K562 (cell line): Measurements from ENCODE around the gene SLC6A4. TPM values are rescaled to one million over a fixed set of nuclear protein-coding genes. Genes with fewer than 3 reads are reported as not detected.
"Not testable (repeated sequence)": the region's sequence is repeated elsewhere in the genome, so short reads cannot be mapped to it uniquely, and the experiment has no call there.

Experiments used
- ATAC-seq: fragments of 200-7000 bp; cut with Tn5 transposase; 3 replicates; pipeline ENCODE4 v1.9.1; 2020; ENCODE audit warnings: moderate library complexity
- BruUV-seq: library from RNA; stranded (reverse); fragments of 400-500 nt; replicated peaks from 2 replicates; lab custom pipeline; 2021; lab: Mats Ljungman, UMichigan
- CTCF ChIA-PET: fragments of 300-600 bp; formaldehyde crosslinking; extraction: SDS; loops from one replicate; lab custom pipeline; 2021; ENCODE audit warnings: low intra/inter-chr PET ratio; lab: Yijun Ruan, JAX
- POLR2A ChIA-PET: fragments of 300-600, 350-650 bp; sonication (Branson Sonifier 250); formaldehyde crosslinking; extraction: SDS; loops from one replicate; lab custom pipeline; 2021; ENCODE audit warnings: antibody characterized with exemption, inconsistent platforms; lab: Yijun Ruan, JAX
- DNase-seq, 4 experiments: peaks; one replicate each; pipeline versions ENCODE4 v3.0.0 to v3.0.0-alpha.2; 2011 to 2018; ENCODE audit warnings: low spot score in 3 of 4, mixed read lengths in 3 of 4; ENCODE audit errors: extremely low read depth in 1 of 4
- FAIRE-seq: peaks from 2 replicates; lab custom pipeline; 2011; peaks lifted over from hg19 to GRCh38; lab: Jason Lieb, UNC
- H2AFZ ChIP-seq: 2 replicates; pipeline ENCODE4 v1.6.0; 2011; ENCODE audit warnings: low read depth, low read length, control low read depth, inconsistent platforms
- H3K27ac ChIP-seq: fragments of 200-600 bp; 3 replicates; pipeline ENCODE4 v1.8.0; 2011; ENCODE audit warnings: low read depth, mild to moderate bottlenecking, control low read depth, inconsistent platforms, low read length, moderate library complexity, mixed read lengths; ENCODE audit errors: extremely low read depth
- H3K27me3 ChIP-seq, 2 experiments: fragments of 300-600 bp in 1 of 2; 2 replicates in 1 of 2; 3 replicates in 1 of 2; pipeline versions ENCODE4 v1.6.0 to v1.8.0; 2011; ENCODE audit warnings: inconsistent platforms in 2 of 2, low read length in 2 of 2, mild to moderate bottlenecking in 1 of 2, mixed read lengths in 1 of 2, moderate library complexity in 1 of 2; ENCODE audit not compliant: control insufficient read depth in 2 of 2, insufficient read depth in 2 of 2
- H3K36me3 ChIP-seq: fragments of 300-600 bp; 3 replicates; pipeline ENCODE4 v1.8.0; 2011; ENCODE audit warnings: mild to moderate bottlenecking, low read length, inconsistent platforms; ENCODE audit not compliant: control insufficient read depth, insufficient read depth
- H3K4me1 ChIP-seq, 2 experiments: fragments of 200-600 bp in 1 of 2; replicated peaks in 1 of 2; 2 replicates in 1 of 2; 3 replicates in 1 of 2; pipeline versions ENCODE4 v1.5.1 to v1.8.0; 2011; ENCODE audit warnings: inconsistent platforms in 2 of 2, low read length in 2 of 2, mild to moderate bottlenecking in 1 of 2, mixed read lengths in 1 of 2, moderate library complexity in 1 of 2; ENCODE audit not compliant: control insufficient read depth in 2 of 2, insufficient read depth in 2 of 2
- H3K4me2 ChIP-seq: 2 replicates; pipeline ENCODE4 v1.6.1; 2011; ENCODE audit warnings: low read length, control low read depth, inconsistent platforms, mixed read lengths; ENCODE audit not compliant: insufficient read depth
- H3K4me3 ChIP-seq: fragments of 200-600 bp; sonication (generic), shearing (Covaris generic); 2 replicates; pipeline ENCODE4 v1.5.1; 2016; ENCODE audit warnings: control low read depth, inconsistent platforms
- H3K79me2 ChIP-seq: fragments of 200-600 bp; 3 replicates; pipeline ENCODE4 v1.8.0; 2011; ENCODE audit warnings: low read length, inconsistent platforms; ENCODE audit not compliant: control insufficient read depth, insufficient read depth
- H3K9ac ChIP-seq, 2 experiments: 2 replicates each; pipeline versions ENCODE4 v1.6.0 to v1.6.1; 2011; ENCODE audit warnings: low read depth in 2 of 2, low read length in 2 of 2, control low read depth in 1 of 2, inconsistent platforms in 1 of 2, mild to moderate bottlenecking in 1 of 2, mixed read lengths in 1 of 2; ENCODE audit not compliant: insufficient read depth in 1 of 2
- H3K9me1 ChIP-seq: one replicate; pipeline ENCODE4 v1.6.0; 2011; ENCODE audit warnings: inconsistent platforms, mild to moderate bottlenecking, low read length, moderate library complexity; ENCODE audit not compliant: control insufficient read depth, insufficient read depth
- H3K9me3 ChIP-seq: replicated peaks from 2 replicates; pipeline ENCODE4 v1.5.1; 2011; ENCODE audit warnings: low read depth, low read length, inconsistent platforms; ENCODE audit not compliant: control insufficient read depth, insufficient read depth
- H4K20me1 ChIP-seq: replicated peaks from 2 replicates; pipeline ENCODE4 v1.6.1; 2011; ENCODE audit warnings: low read length, inconsistent platforms, mixed read lengths; ENCODE audit not compliant: control insufficient read depth, insufficient read depth
- ARID1B ChIP-seq: fragments of 450-650 bp; IDR thresholded peaks from 2 replicates; pipeline ENCODE4 v1.6.1; 2016; ENCODE audit warnings: antibody characterized with exemption, mild to moderate bottlenecking, inconsistent platforms
- CBFA2T3 ChIP-seq: fragments of 450-650 bp; IDR thresholded peaks from 2 replicates; pipeline ENCODE4 v1.6.1; 2017
- CC2D1A ChIP-seq: fragments of 450-650 bp; IDR thresholded peaks from 2 replicates; pipeline ENCODE4 v1.6.1; 2017; ENCODE audit warnings: mild to moderate bottlenecking
- FOXM1 ChIP-seq, 2 experiments: fragments of 450-650 bp in 1 of 2; sonication (generic) in 1 of 2; formaldehyde crosslinking in 1 of 2; IDR thresholded peaks; 2 replicates each; pipeline versions ENCODE4 v1.6.1 to v1.9.0; 2017 to 2022; ENCODE audit warnings: low read depth in 2 of 2, mild to moderate bottlenecking in 2 of 2, missing genetic modification reagents in 1 of 2, moderate library complexity in 1 of 2
- KDM1A ChIP-seq, 2 experiments: fragments of 450-650 bp; IDR thresholded peaks; 2 replicates each; pipeline ENCODE4 v1.6.1; 2016; ENCODE audit warnings: mild to moderate bottlenecking in 2 of 2
- MEIS2 ChIP-seq: fragments of 450-650 bp; IDR thresholded peaks from 2 replicates; pipeline ENCODE4 v1.6.1; 2014; ENCODE audit warnings: mild to moderate bottlenecking; ENCODE audit not compliant: partially characterized antibody
- MYBL2 ChIP-seq, 2 experiments: fragments of 450-650 bp in 1 of 2; sonication (generic) in 1 of 2; formaldehyde crosslinking in 1 of 2; IDR thresholded peaks; 2 replicates each; pipeline versions ENCODE4 v1.6.1 to v1.8.1; 2017 to 2022; ENCODE audit warnings: borderline replicate concordance in 1 of 2, inconsistent platforms in 1 of 2, low read depth in 1 of 2, mild to moderate bottlenecking in 1 of 2, missing genetic modification reagents in 1 of 2, moderate library complexity in 1 of 2
- POLR2AphosphoS5 ChIP-seq: IDR thresholded peaks from 2 replicates; pipeline ENCODE4 v1.6.1; 2011; ENCODE audit warnings: mild to moderate bottlenecking, low read depth, low read length, moderate library complexity; ENCODE audit not compliant: control insufficient read depth, insufficient read depth
- ZNF445 ChIP-seq: fragments of 250-450 bp; sonication (Bioruptor Pico); IDR thresholded peaks from 2 replicates; pipeline ENCODE4 v1.4.0; 2020; ENCODE audit warnings: low read depth, mild to moderate bottlenecking, moderate library complexity
- WGBS: fragments of 100-300 bp; shearing (Covaris generic); methylation state at CpG from one replicate; pipeline ENCODE4 v1.1.6; 2016; ENCODE audit warnings: low coverage, mixed read lengths; ENCODE audit not compliant: insufficient coverage; ENCODE audit errors: missing lambda C conversion rate; 5-methylcytosine and 5-hydroxymethylcytosine counted together
- in situ Hi-C: fragments of 300-500 bp; cut with MboI; formaldehyde crosslinking; loops from 4 replicates; pipeline ENCODE4 v1.15.0; 2018; ENCODE audit warnings: inconsistent platforms, mixed read lengths
- intact Hi-C: fragments of 100-400 bp; cut with micrococcal nuclease; formaldehyde crosslinking; loops from 2 replicates; pipeline ENCODE4 v1.14.2; 2022
- polyA plus RNA-seq, 8 experiments: library from polyadenylated mRNA; depleted of rRNA in 4 of 8; stranded (reverse) in 5 of 8; unstranded in 3 of 8; fragments of >200 nt; fragmentation: Nextera tagmentation in 2 of 8; fragmentation: Illumina TruSeq in 1 of 8; extraction: Ambion mirVana in 2 of 8; extraction: Trizol in 1 of 8; gene quantifications; 2 replicates each; pipeline versions ENCODE4 v1.2.1 to v1.2.3, GENCODE V29; 2011 to 2014; ENCODE audit warnings: inconsistent platforms in 1 of 8, missing spikeins in 1 of 8
- total RNA-seq, 7 experiments: library from RNA; depleted of rRNA in 6 of 7; stranded (reverse); fragments of >200 nt in 6 of 7; fragmentation: Illumina TruSeq in 2 of 7; extraction: Trizol in 2 of 7; gene quantifications; 2 replicates each; pipeline versions ENCODE4 v1.2.1 to v1.2.3, GENCODE V29; 2011 to 2021; ENCODE audit warnings: low replicate concordance in 1 of 7

Gene SLC6A4
- total and polyA plus RNA-seq, 9 of the 15 experiments (the other 6 are each of a cell fraction or from before 2014, with no cell fraction given), result 0.05 to 0.09 (median 0.07) TPM; not detected in 6

GRCh38 chr17:30148376-30148775 lies 87.1 kb downstream of the SLC6A4 start:
- H3K27ac ChIP-seq, result no peak overlapping the region; the same call in 2 of the 3 replicates
- in situ Hi-C loops, result no loop called here

GRCh38 chr17:30147860-30148259 lies 87.6 kb downstream of the SLC6A4 start:
- peak; percentile 45; the same call in 1 of the 3 replicates for ATAC-seq
- intact Hi-C loops, H3K9me3 ChIP-seq, H3K27me3 ChIP-seq, H3K27ac ChIP-seq, H4K20me1 ChIP-seq, H3K4me2 ChIP-seq, H3K4me1 ChIP-seq, H3K9ac ChIP-seq, H3K4me3 ChIP-seq, H3K9me1 ChIP-seq, FAIRE-seq, BruUV-seq, H2AFZ ChIP-seq, CTCF ChIA-PET, in situ Hi-C loops: not testable (repeated sequence)
- WGBS, result 57% methylated on average over 6 of the region's 6 CpGs
- POLR2A ChIA-PET, result interaction anchor here (0.6 to 0.7 kb wide), 2 partner anchors 96 to 525 kb away, joined by 3 read pairs; partner anchors contain the start of gene CORO6
- peak in 1 of 4 experiments; percentile 38 for DNase-seq
- peaks cover 64% of the 10 kb centered on the region for H3K79me2 ChIP-seq
- peak in 1 of 2 experiments; percentile 37; a peak in 1 of 4 replicates for TF ChIP-seq KDM1A (IDR thresholded peaks at IDR 0.05)
- peak; percentile 54; the same call in 1 of the 2 replicates for TF ChIP-seq ARID1B
- peak; percentile 53 for TF ChIP-seq CBFA2T3
- peak; percentile 32; the same call in 1 of the 2 replicates for TF ChIP-seq POLR2AphosphoS5
- H3K36me3 ChIP-seq, result peaks cover 39% of the 10 kb centered on the region; the same call in 1 of the 3 replicates

More at GRCh38 chr17:30148376-30148775, 87.1 kb downstream of the SLC6A4 start:
- H3K9me3 ChIP-seq, result no peaks in the 10 kb centered on the region
- POLR2A ChIA-PET, result interaction anchor here (1.5 kb wide), 1 partner anchor 8 kb away, joined by 4 read pairs; no protein-coding TSS in a partner anchor
- no peaks in the 10 kb centered on the region for H4K20me1 ChIP-seq
- FAIRE-seq (no peak), ATAC-seq (0 out of 3 replicates have a peak, but pooled peaks have one; percentile 27), DNase-seq (peak in 1 of 4 experiments; percentile 8)
- peaks cover 35% of the 10 kb centered on the region; the same call in 1 of the 3 replicates for H3K36me3 ChIP-seq
- no peaks in the 10 kb centered on the region for H3K9me1 ChIP-seq
- H3K4me2 ChIP-seq, result no peak overlapping the region
- no TSS peak for BruUV-seq
- H2AFZ ChIP-seq, result no peak overlapping the region
- no peak overlapping the region for H3K4me3 ChIP-seq
- CTCF ChIA-PET, result no interaction called here
- H3K4me1 ChIP-seq, result peaks cover 0 to 6% of the 10 kb centered on the region in 2 experiments; a peak in 2 of 5 replicates
- TF ChIP-seq ZNF445 (no peak), MYBL2 (IDR thresholded peaks at IDR 0.05; ENCODE audit: low read depth) (peak; percentile 79), MYBL2 (CRISPR knock-in tag; IDR thresholded peaks at IDR 0.05; ENCODE audit: borderline replicate concordance) (no peak), CC2D1A (peak; percentile 50; the same call in 1 of the 2 replicates), MEIS2 (peak; percentile 19), FOXM1 (IDR thresholded peaks at IDR 0.05; ENCODE audit: low read depth) (peak; percentile 70), FOXM1 (CRISPR knock-in tag; IDR thresholded peaks at IDR 0.05; ENCODE audit: low read depth) (no peak)
- TF ChIP-seq, all 486 proteins: peak for 4
- Histone ChIP-seq H3K79me2 (peaks cover 59% of the 10 kb centered on the region), H3K27me3 (no peaks in the 10 kb centered on the region), H3K9ac (no peak overlapping the region)
- WGBS, result 100% methylated on average over 1 of the region's 1 CpG
- intact Hi-C loops, result no loop called here
